Lung (tissue), 12 donors: ENCODE measurements around the gene ROBO3. TPM values are rescaled to one million over a fixed set of nuclear protein-coding genes. Genes with fewer than 3 reads are reported as not detected.

Experiments
- ATAC-seq: fragments of 200-7000 bp; cut with Tn5 transposase; one replicate; pipeline ENCODE4 v1.9.1; 2020; ENCODE audit warnings: moderate number of reproducible peaks; ENCODE audit not compliant: insufficient read depth, low FRiP score
- DNase-seq, 3 donors: peaks; one replicate each; pipeline ENCODE4 v3.0.0-alpha.2; 2013 to 2017
- H3K27ac ChIP-seq, 2 donors: one replicate each; pipeline ENCODE4 v1.5.1; 2013; ENCODE audit warnings: mild to moderate bottlenecking in 2 of 2, moderate library complexity in 2 of 2, control low read depth in 1 of 2, inconsistent platforms in 1 of 2, low read depth in 1 of 2, low read length in 1 of 2
- H3K27me3 ChIP-seq, 3 donors: one replicate each; pipeline ENCODE4 v1.5.1; 2013; ENCODE audit warnings: low read length in 2 of 3; ENCODE audit not compliant: control insufficient read depth in 3 of 3, insufficient read depth in 3 of 3
- H3K36me3 ChIP-seq, 4 donors: one replicate each; pipeline ENCODE4 v1.5.1; 2013; ENCODE audit warnings: low read length in 4 of 4, mild to moderate bottlenecking in 1 of 4, moderate library complexity in 1 of 4; ENCODE audit not compliant: control insufficient read depth in 4 of 4, insufficient read depth in 4 of 4
- H3K4me1 ChIP-seq, 5 donors: one replicate each; pipeline ENCODE4 v1.5.1; 2013; ENCODE audit warnings: low read length in 5 of 5, mild to moderate bottlenecking in 2 of 5, moderate library complexity in 1 of 5; ENCODE audit not compliant: control insufficient read depth in 5 of 5, insufficient read depth in 5 of 5
- H3K4me3 ChIP-seq: one replicate; pipeline ENCODE4 v1.5.1; 2013; ENCODE audit warnings: mild to moderate bottlenecking, control low read depth, moderate library complexity
- H3K9ac ChIP-seq, 2 donors: one replicate each; pipeline ENCODE4 v1.5.1; 2013; ENCODE audit warnings: low read length in 2 of 2, control low read depth in 1 of 2; ENCODE audit not compliant: insufficient read depth in 1 of 2
- H3K9me3 ChIP-seq, 4 donors: one replicate each; pipeline ENCODE4 v1.5.1; 2013; ENCODE audit warnings: low read length in 3 of 4, mild to moderate bottlenecking in 1 of 4, moderate library complexity in 1 of 4; ENCODE audit not compliant: control insufficient read depth in 4 of 4, insufficient read depth in 3 of 4
- CTCF ChIP-seq: IDR thresholded peaks from 2 replicates; pipeline ENCODE4 v1.5.1; 2012; ENCODE audit warnings: mild to moderate bottlenecking; ENCODE audit errors: control extremely low read depth, extremely low read depth
- WGBS, 2 donors: extraction: QIAGEN DNeasy Blood & Tissue Kit; methylation state at CpG; one replicate each; pipeline ENCODE4 v1.1.7; 2013; 5-methylcytosine and 5-hydroxymethylcytosine counted together
- polyA plus RNA-seq, 2 donors: library from polyadenylated mRNA; stranded (reverse); fragments of 200-250 nt; gene quantifications; one replicate each; pipeline ENCODE4 v1.2.1, GENCODE V29; 2013
- total RNA-seq, 2 donors: library from RNA; depleted of rRNA in 1 of 2; stranded (reverse); fragments of >200 nt in 1 of 2; gene quantifications; one replicate each; pipeline ENCODE4 v1.2.1, GENCODE V29; 2014 to 2021
- donor health status: control.
- donor health status: control.
- donor health status: Bipolar disorder and iron deficiency.
- donor health status: healthy.
- donor health status: DM: yes; HTN: yes; CAD: no.

Gene ROBO3
- total and polyA plus RNA-seq, 4 donors: 9.3 to 16.8 (median 15.1) TPM

- H3K4me1 ChIP-seq: peaks cover 0 to 21% (median 13%) of the 10 kb centered on the region in 5 donors
- no peak overlapping the region for H3K9ac ChIP-seq
- peak overlapping the region in 1 of 2 donors; percentile 70 for H3K27ac ChIP-seq
- WGBS, 2 donors: 76 to 78% methylated on average over 6 of the region's 6 CpGs
- ATAC-seq (no peak), DNase-seq (peak; percentile 81 to 92 (median 86))
- TF ChIP-seq CTCF: no peak
- H3K4me3 ChIP-seq: no peak overlapping the region
- H3K27me3 ChIP-seq: no peaks in the 10 kb centered on the region
- H3K9me3 ChIP-seq: peaks cover 0 to 2% (median 0%) of the 10 kb centered on the region in 4 donors
- no peaks in the 10 kb centered on the region for H3K36me3 ChIP-seq
Measured at GRCh38 chr11:124917115-124917637, 51.9 kb downstream of the ROBO3 start.

- 66 to 92% methylated on average over 3 of the region's 3 CpGs for WGBS, 2 donors
- Histone ChIP-seq H3K27me3 (no peaks in the 10 kb centered on the region), H3K9me3 (peaks cover 0 to 2% (median 0%) of the 10 kb centered on the region in 4 donors), H3K27ac (no peak within 1 kb of the TSS), H3K4me3 (no peak within 1 kb of the TSS), H3K9ac (no peak within 1 kb of the TSS), H3K4me1 (peaks cover 0 to 21% (median 13%) of the 10 kb centered on the region in 5 donors), H3K36me3 (no peaks in the 10 kb centered on the region)
- no peak for TF ChIP-seq CTCF
- no peak for ATAC-seq
- DNase-seq: no peak
Measured at GRCh38 chr11:124918950-124919349, 53.7 kb downstream of the ROBO3 start, which contains the start of gene HEPN1. Gene HEPN1 (plus strand): TSS chr11:124919250.

GRCh38 chr11:124919898-124920297, 54.7 kb downstream of the ROBO3 start:
- Histone ChIP-seq H3K9ac (no peak overlapping the region), H3K27me3 (no peaks in the 10 kb centered on the region), H3K4me1 (peaks cover 0 to 21% (median 13%) of the 10 kb centered on the region in 5 donors), H3K4me3 (no peak overlapping the region), H3K27ac (no peak overlapping the region), H3K9me3 (peaks cover 0 to 2% (median 0%) of the 10 kb centered on the region in 4 donors), H3K36me3 (no peaks in the 10 kb centered on the region)
- DNase-seq: no peak
- 96 to 98% methylated on average over 2 of the region's 2 CpGs for WGBS, 2 donors
- ATAC-seq: no peak
- TF ChIP-seq CTCF: no peak

- no peak for DNase-seq
- H3K9ac ChIP-seq: no peak overlapping the region
Measured at GRCh38 chr11:124920356-124920755, 55.1 kb downstream of the ROBO3 start.

More at GRCh38 chr11:124920356-124920755, 55.1 kb downstream of the ROBO3 start:
- 92 to 95% methylated on average over 5 of the region's 5 CpGs for WGBS, 2 donors
- peak overlapping the region; percentile 55 to 70 for H3K27ac ChIP-seq
- H3K9me3 ChIP-seq: peaks cover 0 to 2% (median 0%) of the 10 kb centered on the region in 4 donors
- H3K4me3 ChIP-seq: no peak overlapping the region
- H3K27me3 ChIP-seq: no peaks in the 10 kb centered on the region
- ATAC-seq: no peak
- H3K4me1 ChIP-seq: peaks cover 0 to 21% (median 13%) of the 10 kb centered on the region in 5 donors
- no peak for TF ChIP-seq CTCF
- no peaks in the 10 kb centered on the region for H3K36me3 ChIP-seq
